Naive B cell (primary cell): ENCODE results near the gene PPP4R4. TPM values are rescaled to one million over a fixed set of nuclear protein-coding genes. Genes with fewer than 3 reads are reported as not detected.
"Not testable (repeated sequence)": the region's sequence is repeated elsewhere in the genome, so short reads cannot be mapped to it uniquely, and the experiment has no call there.

Experiments
- ATAC-seq, 2 donors: fragments of 150-1000 bp; cut with Tn5 transposase; 2 replicates each; pipeline ENCODE4 v1.10.0; 2021; ENCODE audit warnings: low read depth in 2 of 2, mild to moderate bottlenecking in 2 of 2, moderate library complexity in 2 of 2
- DNase-seq: peaks from one replicate; pipeline ENCODE4 v3.0.0; 2022
- H3K27ac Mint-ChIP-seq, 6 donors: one replicate each; pipeline ENCODE4 v1.8.0; 2020 to 2022; ENCODE audit warnings: mild to moderate bottlenecking in 6 of 6, mixed read lengths in 6 of 6, moderate library complexity in 5 of 6, inconsistent platforms in 2 of 6
- H3K27me3 Mint-ChIP-seq, 3 donors: one replicate each; pipeline ENCODE4 v1.8.0; 2021 to 2022; ENCODE audit warnings: mixed read lengths in 3 of 3, mild to moderate bottlenecking in 1 of 3
- H3K36me3 Mint-ChIP-seq, 2 donors: one replicate each; pipeline ENCODE4 v1.8.0; 2020 to 2022; ENCODE audit warnings: mixed read lengths in 2 of 2, inconsistent platforms in 1 of 2, mild to moderate bottlenecking in 1 of 2
- H3K4me1 Mint-ChIP-seq, 3 donors: one replicate each; pipeline ENCODE4 v1.8.0; 2020 to 2022; ENCODE audit warnings: mixed read lengths in 3 of 3, inconsistent platforms in 1 of 3, mild to moderate bottlenecking in 1 of 3, moderate library complexity in 1 of 3
- H3K4me3 Mint-ChIP-seq, 8 donors: one replicate each; pipeline ENCODE4 v1.8.0; 2020 to 2022; ENCODE audit warnings: mild to moderate bottlenecking in 8 of 8, mixed read lengths in 8 of 8, moderate library complexity in 8 of 8, inconsistent platforms in 2 of 8
- H3K9me3 Mint-ChIP-seq, 7 donors: one replicate each; pipeline ENCODE4 v1.8.0; 2020 to 2022; ENCODE audit warnings: mixed read lengths in 7 of 7, mild to moderate bottlenecking in 5 of 7, inconsistent platforms in 2 of 7, moderate library complexity in 1 of 7
- polyA plus RNA-seq, 6 donors: library from polyadenylated mRNA; unstranded; fragments of 300-500 nt; fragmentation: Illumina TruSeq; gene quantifications; one replicate each; pipeline ENCODE4 v1.2.3, GENCODE V29; 2021; ENCODE audit warnings: low read depth in 6 of 6

Gene PPP4R4
- polyA plus RNA-seq, 6 donors from 2014 or later = 0.09 TPM; not detected in 5

DNA sequence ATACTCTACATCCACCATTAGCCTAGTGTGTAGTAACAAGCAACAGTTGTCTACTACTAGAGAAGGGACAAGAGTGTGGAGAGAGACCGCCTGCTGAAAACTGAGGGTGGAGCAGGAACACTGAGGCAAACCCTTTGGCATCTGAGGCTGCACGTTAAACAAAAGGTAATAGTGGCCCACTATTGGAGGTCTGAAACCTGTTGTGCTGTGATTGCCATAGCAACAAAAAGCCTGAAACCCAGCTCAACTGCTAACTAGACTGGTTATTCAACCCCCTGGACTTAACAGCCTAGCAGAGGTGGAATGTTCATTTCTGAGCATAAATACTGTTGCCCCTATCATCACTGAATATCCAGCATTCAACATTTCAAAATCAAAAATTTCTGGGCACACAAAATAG, 43.0 kb downstream of the PPP4R4 start:
- Mint-ChIP-seq H3K36me3 (peaks cover 0 to 4% of the 10 kb centered on the region in 2 donors), H3K27ac (no peak overlapping the region), H3K27me3 (peaks cover 15 to 30% (median 25%) of the 10 kb centered on the region in 3 donors), H3K9me3 (peaks cover 6 to 30% (median 19%) of the 10 kb centered on the region in 7 donors), H3K4me1 (no peaks in the 10 kb centered on the region), H3K4me3 (no peak overlapping the region)
- no peak for DNase-seq
- ATAC-seq = no peak

DNA sequence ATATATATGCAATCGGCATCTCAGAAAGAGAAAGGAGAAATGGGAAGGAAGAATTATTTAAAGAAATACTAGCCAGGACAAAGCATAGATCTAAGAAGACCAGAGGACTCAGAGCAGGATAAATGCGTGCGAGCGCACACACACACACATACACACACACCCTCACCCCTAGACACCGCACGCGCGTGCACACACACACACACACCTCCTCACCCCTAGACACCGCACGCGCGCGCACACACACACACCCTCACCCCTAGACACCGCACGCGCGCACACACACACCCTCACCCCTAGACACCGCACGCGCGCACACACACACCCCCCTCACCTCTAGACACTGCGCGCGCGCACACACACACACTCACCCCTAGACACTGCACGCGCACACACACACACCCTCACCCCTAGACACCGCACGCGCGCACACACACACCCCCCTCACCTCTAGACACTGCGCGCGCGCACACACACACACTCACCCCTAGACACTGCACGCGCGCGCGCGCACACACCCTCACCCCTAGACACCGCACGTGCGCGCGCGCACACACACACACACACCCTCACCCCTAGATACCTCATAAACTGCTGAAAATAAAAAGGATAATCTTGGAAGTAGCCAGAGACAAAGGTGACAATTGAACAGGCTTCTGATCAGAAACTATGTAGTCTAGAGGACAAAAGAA, 44.2 kb downstream of the PPP4R4 start:
- peak overlapping the region in 1 of 6 donors; percentile 76 for H3K27ac Mint-ChIP-seq
- H3K4me1 Mint-ChIP-seq, DNase-seq, ATAC-seq: not testable (repeated sequence)
- H3K9me3 Mint-ChIP-seq = peaks cover 14 to 35% (median 20%) of the 10 kb centered on the region in 7 donors
- peaks cover 4 to 14% of the 10 kb centered on the region in 2 donors for H3K36me3 Mint-ChIP-seq
- H3K4me3 Mint-ChIP-seq = peak overlapping the region in 3 of 8 donors; percentile 7 to 33 (median 29)
- peaks cover 11 to 27% (median 25%) of the 10 kb centered on the region in 3 donors for H3K27me3 Mint-ChIP-seq

DNA sequence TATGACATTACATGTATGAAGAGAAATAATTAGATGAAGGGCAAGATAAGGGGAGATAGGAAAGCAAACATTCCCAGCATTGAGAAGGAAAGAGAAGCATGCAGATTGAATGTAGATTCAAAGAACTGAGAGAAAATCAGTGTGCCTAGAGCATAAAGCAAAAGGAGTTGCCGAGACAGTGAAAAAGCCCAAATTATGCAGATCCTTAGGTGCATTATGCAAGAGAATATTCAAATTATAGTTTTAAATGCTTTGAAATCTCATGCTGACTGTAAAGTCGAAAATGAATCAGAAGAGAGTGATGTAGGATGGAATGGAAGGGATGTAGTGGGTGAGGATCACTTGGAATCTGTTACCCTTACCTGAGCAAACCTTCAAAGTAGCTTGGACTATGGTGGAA, 49.9 kb downstream of the PPP4R4 start:
- ATAC-seq (no peak), DNase-seq (no peak)
- Mint-ChIP-seq H3K36me3 (peaks cover 4 to 22% of the 10 kb centered on the region in 2 donors), H3K4me3 (peak overlapping the region in 3 of 8 donors; percentile 7 to 60 (median 24)), H3K4me1 (peaks cover 14 to 29% (median 26%) of the 10 kb centered on the region in 3 donors), H3K27ac (peak overlapping the region in 1 of 6 donors; percentile 46), H3K9me3 (peaks cover 9 to 34% (median 12%) of the 10 kb centered on the region in 7 donors), H3K27me3 (peaks cover 0 to 8% (median 7%) of the 10 kb centered on the region in 3 donors)

DNA sequence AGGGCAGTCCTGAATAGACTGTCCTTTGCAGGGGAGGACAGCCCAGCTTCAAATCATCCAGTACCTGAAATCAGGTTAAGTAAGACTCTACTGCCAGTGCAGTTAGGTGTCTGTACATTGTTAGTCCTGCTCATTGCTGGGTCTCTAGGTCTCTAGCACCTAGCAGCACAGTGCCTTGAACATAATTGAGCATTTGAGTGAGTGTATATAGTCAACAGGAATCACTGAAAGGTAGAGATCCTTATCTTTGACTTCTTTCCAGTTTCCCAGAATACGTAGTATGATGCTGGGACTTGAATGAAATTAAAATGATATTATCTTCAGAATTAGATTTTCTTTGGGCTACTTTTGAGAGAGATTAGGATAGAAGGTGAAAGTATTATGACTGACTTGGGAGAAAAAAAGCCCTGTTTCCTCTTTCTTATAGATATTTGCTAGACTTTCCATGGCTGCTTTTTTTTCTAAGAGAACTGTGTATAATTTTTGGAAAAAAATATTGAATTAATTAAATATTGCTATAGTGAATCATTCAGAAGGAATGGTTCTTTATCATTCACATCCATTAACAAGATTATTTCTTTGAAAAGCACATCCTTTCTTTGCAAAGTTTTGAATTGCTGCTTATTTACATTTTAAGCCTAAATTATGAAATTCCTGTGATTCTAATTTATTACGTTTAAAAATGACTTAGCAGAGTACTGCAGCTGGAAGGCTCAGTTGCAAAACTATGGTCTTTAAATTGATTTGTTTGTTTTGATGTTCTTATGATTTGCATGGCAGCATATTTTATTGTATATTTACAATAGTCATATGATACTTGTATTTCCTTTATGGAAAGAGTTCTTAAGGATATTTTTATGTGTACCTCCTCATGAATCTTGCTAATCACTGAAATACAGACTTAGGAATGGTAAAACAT, 51.6 kb downstream of the PPP4R4 start:
- H3K4me3 Mint-ChIP-seq = no peak overlapping the region
- ATAC-seq (no peak), DNase-seq (no peak)
- peaks cover 14 to 29% (median 26%) of the 10 kb centered on the region in 3 donors for H3K4me1 Mint-ChIP-seq
- peak overlapping the region in 3 of 6 donors; percentile 12 to 74 (median 58) for H3K27ac Mint-ChIP-seq
- H3K27me3 Mint-ChIP-seq = peaks cover 0 to 13% (median 11%) of the 10 kb centered on the region in 3 donors
- H3K36me3 Mint-ChIP-seq = peaks cover 4 to 26% of the 10 kb centered on the region in 2 donors
- peaks cover 9 to 30% (median 15%) of the 10 kb centered on the region in 7 donors for H3K9me3 Mint-ChIP-seq

DNA sequence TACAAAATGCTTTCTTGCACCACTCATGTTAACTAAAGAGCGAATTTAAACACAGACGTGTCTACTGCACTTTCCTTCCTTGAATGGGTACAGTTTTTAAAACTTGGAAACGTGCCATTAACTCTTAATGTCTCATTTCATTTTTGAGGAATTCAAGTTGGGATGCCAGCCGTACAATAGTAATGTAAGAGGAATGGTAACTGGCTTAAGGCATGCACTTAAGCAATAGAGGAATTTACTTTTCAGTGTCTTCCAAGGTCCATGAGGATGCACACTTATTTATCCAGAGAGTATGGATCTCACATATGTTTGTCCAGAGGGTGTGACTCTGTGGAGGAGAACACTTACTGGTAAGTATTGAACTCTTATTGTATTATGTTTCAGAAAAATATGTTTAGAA, 52.9 kb downstream of the PPP4R4 start:
- peaks cover 0 to 13% (median 11%) of the 10 kb centered on the region in 3 donors for H3K27me3 Mint-ChIP-seq
- H3K4me3 Mint-ChIP-seq = no peak overlapping the region
- H3K36me3 Mint-ChIP-seq = peaks cover 4 to 23% of the 10 kb centered on the region in 2 donors

DNA sequence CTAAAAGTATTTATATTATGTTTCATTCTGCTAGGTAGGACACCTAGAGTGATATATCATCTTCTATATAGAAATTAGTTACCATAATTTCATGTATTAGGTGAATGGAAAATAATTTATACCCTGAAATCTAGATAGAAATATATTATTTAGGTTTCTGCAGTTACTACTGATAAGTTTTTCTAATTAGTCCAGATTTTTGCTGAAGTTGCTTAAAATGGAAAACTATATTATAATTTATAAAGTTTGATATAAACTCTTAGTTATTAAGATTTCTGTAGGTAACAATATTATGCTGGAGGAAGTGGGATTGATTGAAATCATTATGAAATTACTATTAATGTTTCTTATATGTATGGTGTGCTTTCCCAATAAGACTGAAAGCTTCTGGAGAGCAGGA, 62.9 kb downstream of the PPP4R4 start:
- Mint-ChIP-seq H3K27me3 (peaks cover 0 to 4% (median 2%) of the 10 kb centered on the region in 3 donors), H3K27ac (no peak overlapping the region), H3K36me3 (no peaks in the 10 kb centered on the region), H3K9me3 (peaks cover 0 to 9% (median 0%) of the 10 kb centered on the region in 7 donors), H3K4me1 (peaks cover 0 to 5% (median 0%) of the 10 kb centered on the region in 3 donors), H3K4me3 (no peak overlapping the region)
- ATAC-seq (no peak), DNase-seq (no peak)

More for the DNA sequence above, 52.9 kb downstream of the PPP4R4 start:
- no peak for ATAC-seq
- Mint-ChIP-seq H3K27ac (no peak overlapping the region), H3K9me3 (peaks cover 3 to 17% (median 11%) of the 10 kb centered on the region in 7 donors), H3K4me1 (peaks cover 14 to 29% (median 26%) of the 10 kb centered on the region in 3 donors)
- no peak for DNase-seq

GRCh38 chr14:94237983-94238382, 63.9 kb downstream of the PPP4R4 start:
- H3K36me3 Mint-ChIP-seq = no peaks in the 10 kb centered on the region
- peak; percentile 23 for ATAC-seq
- peaks cover 0 to 5% (median 0%) of the 10 kb centered on the region in 3 donors for H3K4me1 Mint-ChIP-seq
- no peak overlapping the region for H3K27ac Mint-ChIP-seq
- H3K9me3 Mint-ChIP-seq = peaks cover 0 to 9% (median 0%) of the 10 kb centered on the region in 7 donors
- H3K27me3 Mint-ChIP-seq = peaks cover 0 to 5% (median 4%) of the 10 kb centered on the region in 3 donors
- H3K4me3 Mint-ChIP-seq = peak overlapping the region in 1 of 8 donors; percentile 3
- DNase-seq = no peak

GRCh38 chr14:94239406-94239805, 65.3 kb downstream of the PPP4R4 start:
- H3K36me3 Mint-ChIP-seq = no peaks in the 10 kb centered on the region
- H3K4me3 Mint-ChIP-seq = no peak overlapping the region
- H3K27me3 Mint-ChIP-seq = peaks cover 0 to 8% (median 4%) of the 10 kb centered on the region in 3 donors
- DNase-seq (no peak), ATAC-seq (no peak)
- H3K9me3 Mint-ChIP-seq = peaks cover 0 to 9% (median 0%) of the 10 kb centered on the region in 7 donors
- H3K4me1 Mint-ChIP-seq = peaks cover 0 to 5% (median 0%) of the 10 kb centered on the region in 3 donors
- H3K27ac Mint-ChIP-seq = no peak overlapping the region

DNA sequence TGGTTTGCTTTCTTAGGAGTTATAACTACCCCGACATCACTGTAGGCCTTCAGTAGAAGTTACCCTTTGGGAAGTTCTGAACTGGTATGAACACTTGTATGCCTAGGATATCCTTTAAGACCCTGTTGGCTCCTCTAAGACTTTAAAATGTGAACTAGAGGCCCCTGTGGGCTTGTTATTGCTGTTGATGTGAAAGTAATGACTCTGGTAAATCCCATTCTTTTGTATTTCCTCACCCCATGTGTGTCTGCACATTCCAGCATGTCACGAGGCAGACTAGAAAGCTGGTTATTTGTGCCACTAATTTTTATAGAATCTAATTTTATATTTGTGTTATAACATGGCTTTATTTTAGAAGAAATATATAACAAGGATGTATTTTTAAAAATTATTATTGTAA, 70.1 kb downstream of the PPP4R4 start:
- Mint-ChIP-seq H3K36me3 (no peaks in the 10 kb centered on the region), H3K27ac (no peak overlapping the region), H3K4me3 (no peak overlapping the region), H3K9me3 (no peaks in the 10 kb centered on the region), H3K27me3 (peaks cover 9 to 23% (median 22%) of the 10 kb centered on the region in 3 donors), H3K4me1 (no peaks in the 10 kb centered on the region)
- ATAC-seq (no peak), DNase-seq (no peak)

- H3K4me3 Mint-ChIP-seq, H3K27ac Mint-ChIP-seq, H3K4me1 Mint-ChIP-seq, DNase-seq, ATAC-seq: not testable (repeated sequence)
- Mint-ChIP-seq H3K9me3 (peaks cover 8 to 34% (median 18%) of the 10 kb centered on the region in 7 donors), H3K27me3 (peaks cover 9 to 20% (median 20%) of the 10 kb centered on the region in 3 donors), H3K36me3 (peaks cover 0 to 20% of the 10 kb centered on the region in 2 donors)
These were observed 90.1 kb downstream of the PPP4R4 start for GRCh38 chr14:94264195-94264594.

DNA sequence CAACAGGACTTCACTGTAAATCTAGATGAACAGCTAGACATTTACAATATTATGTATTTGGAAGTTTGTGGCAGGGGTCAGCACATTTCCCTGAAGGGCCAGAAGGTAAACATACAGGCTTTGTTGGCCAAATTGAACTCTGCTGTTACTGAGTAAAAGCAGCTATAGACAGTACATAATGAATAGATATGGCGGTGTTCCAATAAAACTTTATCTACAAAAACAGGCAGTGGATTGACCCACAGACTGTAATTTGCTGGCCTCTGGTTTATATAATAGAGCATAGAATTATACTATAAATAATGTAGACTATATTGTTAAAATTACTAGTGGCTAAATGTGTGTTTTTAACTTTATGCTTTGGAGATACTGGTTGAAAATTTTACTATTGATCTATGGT, 93.2 kb downstream of the PPP4R4 start:
- Mint-ChIP-seq H3K27ac (no peak overlapping the region), H3K9me3 (peaks cover 5 to 16% (median 7%) of the 10 kb centered on the region in 7 donors), H3K36me3 (peaks cover 0 to 16% of the 10 kb centered on the region in 2 donors), H3K27me3 (peaks cover 11 to 20% (median 20%) of the 10 kb centered on the region in 3 donors), H3K4me1 (no peaks in the 10 kb centered on the region), H3K4me3 (no peak overlapping the region)
- ATAC-seq (no peak), DNase-seq (no peak)

DNA sequence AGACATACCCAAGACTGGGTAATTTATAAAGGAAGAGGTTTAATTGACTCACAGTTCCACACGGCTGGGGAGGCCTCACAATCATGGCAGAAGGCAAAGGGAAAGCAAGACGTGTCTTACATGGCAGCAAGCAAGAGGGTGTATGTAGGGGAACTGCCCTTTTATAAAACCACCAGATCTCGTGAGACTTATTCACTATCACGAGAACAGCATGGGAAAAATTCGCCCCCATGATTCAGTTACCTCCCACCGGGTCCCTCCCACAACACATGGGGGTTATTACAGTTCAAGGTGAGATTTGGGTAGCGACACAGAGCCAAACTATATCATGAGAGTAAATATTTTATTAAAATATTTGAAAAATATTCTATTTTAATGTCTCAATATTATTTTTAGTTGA, 94.5 kb downstream of the PPP4R4 start:
- H3K27me3 Mint-ChIP-seq = peaks cover 10 to 20% (median 15%) of the 10 kb centered on the region in 3 donors
- ATAC-seq, DNase-seq, H3K9me3 Mint-ChIP-seq, H3K36me3 Mint-ChIP-seq, H3K27ac Mint-ChIP-seq, H3K4me3 Mint-ChIP-seq, H3K4me1 Mint-ChIP-seq: not testable (repeated sequence)

DNA sequence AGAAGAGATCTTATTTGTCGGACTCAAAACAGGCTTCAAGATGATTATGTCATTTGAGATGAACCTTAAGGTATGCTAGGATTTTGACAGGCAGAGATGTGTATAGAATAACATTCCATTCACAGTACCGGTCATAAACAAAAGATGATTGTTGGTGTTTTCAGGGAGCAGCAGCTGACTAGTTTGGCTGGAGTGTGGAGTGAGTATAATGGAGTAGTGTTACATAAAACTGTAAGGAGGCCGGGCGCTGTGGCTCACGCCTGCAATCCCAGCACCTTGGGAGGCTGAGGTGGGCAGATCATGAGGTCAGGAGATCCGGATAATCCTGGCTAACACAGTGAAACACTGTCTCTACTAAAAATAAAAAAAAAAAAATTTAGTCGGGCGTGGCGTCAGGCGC, 95.0 kb downstream of the PPP4R4 start:
- peaks cover 10 to 20% (median 15%) of the 10 kb centered on the region in 3 donors for H3K27me3 Mint-ChIP-seq
- H3K36me3 Mint-ChIP-seq = no peaks in the 10 kb centered on the region
- H3K4me3 Mint-ChIP-seq = no peak overlapping the region
- peak overlapping the region in 1 of 6 donors; percentile 49 for H3K27ac Mint-ChIP-seq
- ATAC-seq = no peak
- H3K9me3 Mint-ChIP-seq = peaks cover 0 to 2% (median 0%) of the 10 kb centered on the region in 7 donors
- DNase-seq = no peak
- H3K4me1 Mint-ChIP-seq = no peaks in the 10 kb centered on the region
